A673 (cell line): ENCODE measurements around the gene DMD.

Experiments
- CTCF ChIP-seq: fragments of 300-800, 200-600 bp; sonication (generic); conservative IDR thresholded peaks from 2 replicates; pipeline ENCODE4 v1.5.1; 2017; ENCODE audit warnings: low read depth, mild to moderate bottlenecking, antibody characterized with exemption, low read length, moderate library complexity, mixed read lengths
- EZH2 ChIP-seq: fragments of 200-600 bp; sonication (generic); IDR thresholded peaks from 2 replicates; pipeline ENCODE4 v1.6.1; 2017; ENCODE audit warnings: borderline replicate concordance, low read depth, mild to moderate bottlenecking, mixed read lengths, antibody characterized with exemption, low read length; ENCODE audit not compliant: poor library complexity, severe bottlenecking

DNA sequence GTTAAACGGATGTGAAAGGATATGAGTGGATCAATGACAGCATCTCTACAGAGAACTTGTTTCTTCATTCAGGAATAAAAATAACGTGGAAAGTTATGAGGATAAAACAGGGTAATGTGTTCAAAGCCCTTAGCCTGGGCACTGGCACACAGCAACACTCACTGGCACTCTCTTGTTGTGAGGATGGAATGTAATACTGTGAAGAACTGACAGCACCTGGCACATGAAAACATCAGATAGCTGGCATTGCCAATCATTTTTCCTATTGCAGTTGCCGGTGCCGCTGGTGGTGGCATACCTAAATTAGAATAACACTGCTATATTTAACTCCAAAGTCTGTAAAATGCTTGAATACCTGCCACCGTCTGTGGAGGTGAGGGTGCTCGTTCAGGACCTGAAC, 1061.2 kb downstream of the DMD start:
- no peak for TF ChIP-seq CTCF
- TF ChIP-seq EZH2: no peak
